Measurements from ENCODE around the gene NHLRC4. TPM values are rescaled to one million over a fixed set of nuclear protein-coding genes. Genes with fewer than 3 reads are reported as not detected.

The NHLRC4 gene, protein sequence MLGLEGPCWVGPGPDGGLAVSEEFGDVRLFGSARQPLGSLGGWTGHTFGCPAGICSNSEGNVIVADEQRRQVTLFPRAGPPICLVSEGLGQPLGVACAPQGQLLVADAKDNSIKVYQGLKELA
- total RNA-seq: 0.31 TPM

DNA sequence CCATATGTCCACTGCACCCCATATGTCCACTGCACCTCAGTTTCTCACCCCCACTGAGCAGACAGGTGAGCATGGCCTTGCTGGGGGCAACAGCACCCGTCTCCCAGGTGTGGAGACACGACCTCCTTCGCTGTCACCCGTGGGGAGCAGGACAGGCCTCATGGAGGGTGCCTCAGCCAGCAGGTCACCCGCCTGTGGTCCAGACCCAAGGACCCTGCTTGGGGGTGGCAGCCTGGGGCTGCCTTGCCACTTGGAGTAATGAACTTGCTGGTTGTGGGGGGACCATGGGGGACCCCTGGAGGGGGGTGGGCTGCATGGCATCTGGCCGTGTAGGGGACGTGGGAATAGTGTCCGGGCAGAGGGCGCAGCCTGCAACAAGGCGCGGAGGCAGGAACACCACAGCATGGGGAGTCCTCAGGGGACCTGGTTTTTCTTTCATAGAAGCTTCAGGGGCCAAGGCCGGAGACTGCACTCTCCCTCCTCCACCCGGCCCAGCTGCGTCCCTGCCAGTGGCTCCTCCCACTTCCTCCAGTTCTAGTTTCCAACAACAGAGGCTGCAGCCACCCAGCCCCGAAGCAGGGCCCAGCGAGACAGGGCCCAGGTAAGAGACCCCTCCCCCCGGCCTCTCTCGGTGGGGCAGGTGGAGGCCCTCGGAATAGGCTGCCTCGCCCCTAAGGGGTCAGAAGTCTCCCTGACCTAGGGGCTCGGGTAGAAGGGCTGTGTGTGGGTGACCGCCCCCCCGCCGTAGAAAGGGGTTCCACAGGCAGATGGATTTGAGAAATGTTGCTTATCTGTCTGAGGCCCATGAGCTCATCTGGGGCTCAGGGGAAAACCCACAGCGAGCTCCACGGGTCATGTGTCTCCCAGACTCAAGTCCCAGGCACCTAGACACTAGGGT is at the start of gene NHLRC4:
Gene NHLRC4, plus strand, starts transcription at position 531 of the 898 bp plus-strand sequence. CDS start 1,043 bp downstream, outside the sequence.
- DNase-seq: no peak

DNA sequence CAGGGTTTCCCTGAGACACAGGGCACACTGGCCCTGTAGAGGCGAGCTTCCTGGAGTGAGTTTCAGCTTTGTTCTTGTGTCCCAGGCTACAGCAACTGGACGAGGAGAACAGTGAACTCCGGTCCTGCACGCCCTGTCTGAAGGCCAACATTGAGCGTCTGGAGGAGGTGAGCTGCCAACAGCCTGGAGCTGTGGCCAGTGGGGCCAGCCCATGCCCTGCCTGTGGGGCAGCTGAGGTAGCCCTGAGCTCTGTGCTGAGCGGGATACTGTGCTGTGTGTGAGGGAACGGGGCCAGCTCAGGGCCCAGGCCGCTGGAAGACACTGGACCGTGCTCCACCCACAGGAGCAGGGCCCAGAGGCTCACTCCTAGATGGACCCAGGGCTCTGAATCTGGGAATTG is 47.9 kb upstream of the NHLRC4 start:
- DNase-seq: no peak

DNA sequence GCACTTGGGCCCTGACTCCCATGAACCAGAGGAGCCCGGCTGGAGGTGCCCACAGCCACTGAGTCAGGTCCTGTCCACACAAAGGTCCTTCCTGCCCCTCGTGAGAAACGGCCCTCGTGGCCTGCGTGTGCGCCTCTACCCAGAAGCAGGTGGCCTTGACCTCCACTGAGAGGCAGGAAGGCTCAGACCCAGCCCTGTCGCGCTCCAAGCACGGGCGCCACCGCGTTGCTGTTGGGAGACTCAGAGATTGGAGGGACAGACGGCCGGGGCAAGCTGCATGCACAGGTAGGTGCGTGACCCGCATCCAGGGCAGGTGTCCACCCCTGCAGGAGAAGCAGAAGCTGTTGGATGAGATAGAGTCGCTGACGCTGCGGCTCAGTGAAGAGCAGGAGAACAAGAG is 47.4 kb upstream of the NHLRC4 start:
- no peak for DNase-seq

DNA sequence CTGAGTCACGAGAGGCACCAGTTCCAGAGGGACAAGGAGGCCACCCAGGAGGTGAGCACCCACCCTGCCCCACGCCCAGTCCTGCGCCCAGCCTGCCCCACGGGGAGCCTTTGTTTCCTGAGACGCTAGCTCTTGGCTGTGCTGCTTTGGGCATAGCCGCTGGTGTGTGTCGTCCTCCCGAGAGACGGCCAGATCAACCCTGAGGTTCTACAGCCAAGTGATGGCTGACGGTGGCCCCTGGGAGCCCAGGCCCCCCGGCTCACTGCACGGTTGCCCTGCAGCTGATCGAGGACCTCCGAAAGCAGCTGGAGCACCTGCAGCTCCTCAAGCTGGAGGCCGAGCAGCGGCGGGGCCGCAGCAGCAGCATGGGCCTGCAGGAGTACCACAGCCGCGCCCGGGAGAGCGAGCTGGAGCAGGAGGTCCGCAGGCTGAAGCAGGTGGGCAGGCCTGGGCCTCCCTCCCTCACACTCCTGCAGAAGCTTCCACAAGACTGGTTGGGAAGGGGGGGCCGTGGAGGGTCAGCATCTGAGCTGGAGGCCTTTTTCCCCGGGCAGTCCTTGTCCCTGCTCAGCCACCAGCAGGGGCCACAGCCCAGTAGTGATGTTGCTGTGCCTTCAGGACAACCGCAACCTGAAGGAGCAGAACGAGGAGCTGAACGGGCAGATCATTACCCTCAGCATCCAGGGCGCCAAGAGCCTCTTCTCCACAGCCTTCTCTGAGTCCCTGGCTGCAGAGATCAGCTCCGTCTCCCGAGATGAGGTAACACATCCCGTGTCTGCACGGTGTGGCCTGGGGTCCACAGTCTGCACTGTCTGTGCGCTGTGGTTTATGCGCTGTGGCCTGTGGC is 46.7 kb upstream of the NHLRC4 start:
- no peak for DNase-seq

DNA sequence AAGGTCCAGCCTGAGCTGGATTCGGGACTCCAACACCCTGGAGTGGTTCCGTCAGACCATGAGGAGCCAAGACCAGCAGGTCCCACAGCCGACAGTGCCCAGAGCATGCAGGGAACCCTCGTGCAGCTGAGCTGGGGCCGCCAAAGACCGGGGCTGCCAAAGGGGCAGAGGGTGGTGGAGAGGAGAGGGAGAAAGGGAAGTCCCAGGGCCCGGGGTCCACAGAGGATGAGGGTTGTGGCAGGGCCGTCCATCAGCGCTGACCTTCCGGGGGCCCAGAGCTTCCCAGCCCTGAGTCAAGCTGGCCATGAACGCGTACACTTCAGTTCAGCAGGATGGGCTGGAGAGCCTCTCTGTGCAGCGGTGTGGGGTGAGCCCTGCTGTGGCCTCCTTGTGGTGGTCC is 46.0 kb upstream of the NHLRC4 start:
- no peak for DNase-seq

DNA sequence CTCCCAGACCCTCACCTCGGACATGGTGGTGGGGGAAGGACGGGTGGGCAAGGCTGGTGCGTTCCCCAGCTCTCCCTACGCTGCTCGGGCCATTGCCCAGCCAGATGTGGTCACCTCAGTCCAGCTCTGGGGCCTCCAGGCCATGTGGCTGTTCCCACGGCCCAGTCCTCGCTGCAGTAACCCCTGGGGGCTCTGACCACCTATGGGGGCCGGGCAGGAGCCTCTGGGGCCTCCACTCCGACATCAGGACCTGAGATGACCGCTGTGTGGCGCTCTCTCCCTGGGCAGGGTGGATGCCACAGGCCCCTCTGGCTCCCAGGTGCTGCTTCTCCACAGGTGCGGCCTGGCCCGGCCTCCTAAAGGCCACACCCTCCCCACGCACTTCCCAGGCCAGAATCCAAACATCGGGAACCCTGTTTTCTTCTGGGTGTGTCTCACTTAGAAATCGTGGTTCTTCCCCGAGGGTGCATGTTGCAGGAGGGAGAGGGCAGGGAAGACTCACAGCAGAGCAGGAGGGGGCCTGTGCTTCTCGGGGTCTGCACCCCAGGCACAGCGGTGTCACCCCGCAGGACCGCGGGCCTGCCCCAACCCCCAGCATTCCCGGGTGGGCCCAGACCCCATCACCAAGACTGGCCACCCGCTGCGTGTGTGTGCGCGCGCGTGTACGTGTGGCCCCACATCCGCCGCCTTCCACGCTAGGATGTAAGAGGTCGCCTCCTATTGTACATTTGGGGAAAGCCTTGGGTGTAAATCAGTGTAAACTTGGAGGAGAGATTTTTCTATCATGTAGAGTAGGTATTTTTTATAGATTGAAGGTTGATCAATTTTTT is 45.2 kb upstream of the NHLRC4 start:
- no peak for DNase-seq

DNA sequence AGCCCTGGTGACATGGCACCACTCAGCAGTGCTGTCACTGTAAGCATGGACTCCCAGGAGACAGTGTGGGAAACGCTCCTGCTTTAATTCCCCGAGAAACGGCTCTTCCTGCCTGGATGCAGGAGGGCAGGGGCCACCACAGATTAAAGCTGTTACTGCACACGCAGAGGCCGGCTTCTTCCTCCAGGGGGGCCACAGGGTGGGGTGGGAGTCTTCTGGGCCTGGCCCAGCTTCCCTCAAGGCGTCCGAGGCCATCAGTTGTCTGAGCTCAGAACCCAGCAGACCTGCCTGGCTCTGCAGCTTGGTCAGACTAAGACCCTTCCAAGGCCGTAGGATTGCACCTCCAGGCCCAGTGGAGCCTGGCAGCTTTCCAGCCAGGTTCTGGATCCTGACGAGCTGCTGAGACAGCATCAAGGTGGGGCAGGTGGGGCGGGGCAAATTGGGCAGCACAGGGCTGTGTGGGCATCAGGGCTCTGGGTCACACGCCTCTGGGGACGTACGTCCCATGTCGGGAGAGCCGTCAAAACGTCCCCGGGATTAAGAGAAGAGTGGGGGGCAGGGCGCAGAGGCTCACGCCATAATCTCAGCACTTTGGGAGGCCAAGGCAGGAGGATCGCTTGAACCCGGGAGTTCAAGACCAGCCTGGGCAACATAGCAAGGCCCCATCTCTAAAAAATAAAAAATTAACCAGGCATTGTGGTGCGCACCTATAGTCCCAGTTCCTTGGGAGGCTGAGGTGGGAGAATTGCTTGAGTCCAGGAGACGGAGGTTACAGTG is 44.3 kb upstream of the NHLRC4 start:
- no peak for DNase-seq

DNA sequence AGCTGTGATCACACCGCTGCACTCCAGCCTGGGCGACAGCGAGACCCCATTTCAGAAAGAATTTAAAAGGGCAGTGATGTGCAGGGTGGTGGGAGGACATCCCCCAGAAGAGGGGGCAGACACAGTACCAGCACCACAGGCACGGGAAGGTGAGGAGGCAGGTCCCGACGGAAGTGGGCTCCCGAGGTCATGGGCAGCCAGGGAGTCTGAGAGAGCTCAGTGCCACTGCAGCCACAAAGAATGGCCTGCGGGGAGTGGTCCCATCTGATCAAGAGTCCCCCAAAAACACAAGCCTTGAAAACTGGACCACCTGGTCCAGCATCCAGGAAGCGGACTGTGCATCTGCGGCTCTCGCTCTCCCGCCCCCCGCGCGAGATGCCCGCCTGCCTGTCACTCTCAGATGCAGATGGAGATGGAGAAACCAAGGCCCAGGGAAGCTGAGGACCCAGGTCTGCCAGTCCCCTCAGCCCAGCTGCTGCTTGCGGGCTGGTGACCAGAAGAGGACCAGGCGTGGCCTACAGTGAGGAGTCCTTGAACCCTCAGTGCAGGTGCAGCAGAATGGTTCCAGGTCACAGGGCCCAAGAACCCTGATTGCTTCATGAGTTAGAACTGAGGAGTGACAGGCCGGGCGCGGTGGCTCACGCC is 43.6 kb upstream of the NHLRC4 start:
- no peak for DNase-seq

DNA sequence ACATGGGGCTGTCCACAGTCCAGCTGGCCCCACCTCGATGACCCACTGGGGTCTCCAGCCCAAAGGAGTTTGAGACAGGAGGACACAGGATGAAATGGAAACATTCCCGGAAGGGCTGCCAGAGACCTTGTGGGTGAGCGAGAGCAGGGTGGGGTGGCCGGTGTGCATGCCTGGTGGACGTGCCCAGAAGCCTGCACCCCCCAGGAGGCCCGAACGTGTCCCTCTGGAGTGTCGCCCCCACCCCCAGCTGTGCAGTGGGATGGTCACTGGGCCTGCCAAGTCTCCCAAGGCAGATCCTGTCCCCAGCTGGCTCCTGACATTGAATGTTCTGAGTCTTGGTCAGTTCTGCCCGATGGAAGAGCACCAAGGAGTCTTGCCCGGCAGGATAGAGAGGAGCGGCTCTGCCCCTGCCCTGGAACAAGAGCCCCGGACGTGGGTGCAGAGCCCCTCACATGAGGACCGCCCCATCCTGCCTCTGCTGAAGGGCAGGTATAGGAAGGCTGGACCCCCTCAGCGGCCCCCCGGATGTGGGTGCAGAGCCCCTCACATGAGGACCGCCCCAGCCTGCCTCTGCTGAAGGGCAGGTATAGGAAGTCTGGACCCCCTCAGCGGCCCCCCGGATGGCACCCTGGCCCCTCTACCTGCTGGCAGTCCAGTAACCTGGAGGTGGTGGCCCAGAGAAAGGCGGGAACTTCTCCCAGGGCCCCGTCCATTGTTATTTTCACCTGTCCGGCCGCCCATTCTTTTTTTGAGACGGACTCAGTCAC is 42.3 kb upstream of the NHLRC4 start:
- DNase-seq: no peak

DNA sequence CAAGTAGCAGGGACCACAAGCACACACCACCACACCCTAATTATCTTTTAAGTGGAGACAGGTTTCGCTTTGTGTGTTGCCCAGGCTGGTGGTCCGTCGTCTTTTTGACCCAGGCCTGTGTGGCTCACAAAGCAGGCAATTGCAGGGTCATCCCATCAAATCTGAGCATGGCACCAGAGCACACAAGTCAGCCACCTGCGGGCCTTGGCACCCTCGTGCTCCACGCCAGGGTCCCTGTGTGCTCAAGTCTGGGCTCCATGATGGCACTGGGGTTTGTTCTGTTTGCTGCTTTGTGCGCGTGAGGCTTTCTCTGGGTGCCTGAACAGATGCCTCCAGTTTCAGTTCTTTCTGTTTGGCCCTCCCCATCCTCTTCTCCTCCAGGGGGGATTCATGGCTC is 41.7 kb upstream of the NHLRC4 start:
- no peak for DNase-seq

DNA sequence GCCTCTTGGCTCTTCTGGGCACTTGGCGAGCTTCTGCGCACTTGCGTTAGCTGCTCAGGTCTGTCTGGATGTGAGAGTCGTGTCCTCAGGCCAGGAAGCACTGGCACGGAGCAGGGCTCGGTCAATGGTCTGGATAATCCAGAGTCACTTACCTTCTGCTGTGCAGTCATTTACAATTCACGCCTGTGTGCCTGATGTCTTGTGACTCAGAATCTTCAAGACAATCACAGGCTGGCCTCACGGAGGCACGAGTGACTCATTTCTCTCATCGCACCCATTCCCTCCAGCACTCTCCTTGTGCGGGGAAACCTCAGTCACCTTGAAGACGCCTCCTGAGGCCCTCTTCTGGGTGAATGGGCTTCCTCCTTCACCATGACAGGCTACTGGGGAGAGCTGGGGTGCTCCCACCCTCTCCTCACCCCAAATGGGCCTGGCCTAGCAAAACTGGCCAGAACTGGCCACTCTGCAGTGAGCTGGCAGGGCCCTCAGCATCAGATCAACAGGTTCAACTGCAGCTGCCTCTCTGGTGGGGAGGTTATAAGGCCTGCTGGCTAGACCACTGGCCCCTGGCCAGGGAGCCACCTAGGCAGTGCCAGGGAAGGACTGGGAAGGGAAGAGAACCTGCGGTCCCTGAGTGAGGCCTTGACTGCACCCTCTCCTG is 41.2 kb upstream of the NHLRC4 start:
- peak; percentile 30 for DNase-seq

DNA sequence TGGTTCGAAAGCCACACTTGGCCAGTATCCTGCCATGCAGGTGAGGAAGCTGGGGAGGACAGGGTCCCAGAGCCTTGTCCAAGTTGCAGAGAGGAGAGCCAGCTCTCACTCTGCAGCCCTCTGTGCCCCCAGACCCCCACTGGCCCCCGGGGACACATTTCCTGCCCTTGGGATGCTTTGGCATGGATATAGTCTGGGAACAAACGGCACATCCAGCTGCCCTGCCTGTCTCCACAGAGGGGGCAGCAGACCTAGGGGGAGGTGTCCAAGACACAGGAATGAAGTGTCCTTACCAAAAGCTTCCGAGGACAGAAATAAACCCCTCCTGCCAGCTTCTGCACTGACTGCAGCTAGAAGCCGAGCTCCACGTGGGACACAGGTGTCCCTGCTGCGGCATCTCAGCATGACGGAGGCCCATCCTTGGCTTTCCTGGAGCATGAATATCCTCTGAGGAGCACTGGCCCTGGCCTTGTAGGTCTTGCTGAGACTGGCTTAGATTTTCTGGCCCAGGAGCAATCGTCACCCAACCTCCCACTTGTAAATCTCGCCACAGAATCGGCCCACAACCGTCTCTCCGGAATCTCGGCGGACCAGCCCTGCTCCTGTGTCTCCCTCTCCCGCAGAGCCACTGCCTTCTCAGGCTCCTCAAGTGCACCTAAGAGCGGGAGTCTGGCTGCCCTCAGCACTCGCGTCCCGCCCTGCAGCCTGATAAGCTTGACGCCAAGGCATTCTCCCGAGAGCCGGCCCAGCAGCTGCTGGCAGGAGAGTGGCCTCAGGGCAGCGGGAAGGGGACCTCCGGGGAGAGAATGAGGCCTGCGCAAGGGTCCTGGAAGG is 40.4 kb upstream of the NHLRC4 start:
- peak; percentile 57 for DNase-seq

DNA sequence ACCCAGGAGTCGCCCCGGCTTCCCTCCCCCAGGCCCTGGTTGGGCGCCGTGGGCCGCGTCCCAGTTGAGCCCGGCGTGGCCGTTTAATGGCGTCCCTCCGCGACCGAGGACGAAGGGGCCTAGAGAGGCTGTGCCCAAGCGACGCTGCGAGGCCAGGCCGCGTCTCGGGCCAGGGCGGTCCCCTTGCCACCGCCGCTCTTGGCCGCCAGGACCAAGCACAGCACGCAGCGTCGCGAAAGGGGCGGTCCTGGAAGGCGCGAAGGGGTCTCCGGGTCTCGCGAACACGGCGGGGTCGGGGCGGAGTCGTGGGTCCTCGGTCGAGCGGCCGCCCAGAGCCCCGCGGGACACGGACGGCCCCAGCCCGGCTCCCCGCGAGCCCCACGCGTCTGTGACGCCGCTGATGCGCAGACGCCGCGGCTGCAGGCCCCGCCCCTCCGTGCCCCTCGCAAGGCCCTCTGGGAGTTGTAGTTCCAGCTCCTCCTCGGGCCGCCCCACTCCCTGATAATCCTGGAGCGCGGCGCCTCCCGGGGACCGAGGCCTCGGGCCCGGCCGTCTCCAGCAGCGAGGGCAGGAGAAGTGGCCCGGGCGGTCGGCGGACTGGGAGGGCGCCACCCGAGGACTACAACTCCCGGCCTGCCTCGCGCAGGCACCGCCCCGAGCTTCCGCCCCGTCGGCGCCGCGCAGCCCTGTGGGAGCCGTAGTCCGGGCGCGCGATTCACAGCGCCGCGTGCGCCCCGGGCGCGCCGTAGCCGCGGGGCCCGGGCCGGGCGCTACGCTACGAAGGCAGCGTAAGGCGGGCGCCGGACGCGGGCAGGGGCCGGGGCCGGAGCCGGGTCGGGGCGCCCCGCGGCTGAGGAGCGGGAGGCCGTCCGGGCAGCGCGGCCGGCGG is 39.5 kb upstream of the NHLRC4 start, which contains the start of gene CAPN15:
Gene CAPN15, plus strand, starts transcription at position 698 of the 889 bp plus-strand sequence. CDS start 19,127 bp downstream, outside the sequence.
- DNase-seq: peak; percentile 77

DNA sequence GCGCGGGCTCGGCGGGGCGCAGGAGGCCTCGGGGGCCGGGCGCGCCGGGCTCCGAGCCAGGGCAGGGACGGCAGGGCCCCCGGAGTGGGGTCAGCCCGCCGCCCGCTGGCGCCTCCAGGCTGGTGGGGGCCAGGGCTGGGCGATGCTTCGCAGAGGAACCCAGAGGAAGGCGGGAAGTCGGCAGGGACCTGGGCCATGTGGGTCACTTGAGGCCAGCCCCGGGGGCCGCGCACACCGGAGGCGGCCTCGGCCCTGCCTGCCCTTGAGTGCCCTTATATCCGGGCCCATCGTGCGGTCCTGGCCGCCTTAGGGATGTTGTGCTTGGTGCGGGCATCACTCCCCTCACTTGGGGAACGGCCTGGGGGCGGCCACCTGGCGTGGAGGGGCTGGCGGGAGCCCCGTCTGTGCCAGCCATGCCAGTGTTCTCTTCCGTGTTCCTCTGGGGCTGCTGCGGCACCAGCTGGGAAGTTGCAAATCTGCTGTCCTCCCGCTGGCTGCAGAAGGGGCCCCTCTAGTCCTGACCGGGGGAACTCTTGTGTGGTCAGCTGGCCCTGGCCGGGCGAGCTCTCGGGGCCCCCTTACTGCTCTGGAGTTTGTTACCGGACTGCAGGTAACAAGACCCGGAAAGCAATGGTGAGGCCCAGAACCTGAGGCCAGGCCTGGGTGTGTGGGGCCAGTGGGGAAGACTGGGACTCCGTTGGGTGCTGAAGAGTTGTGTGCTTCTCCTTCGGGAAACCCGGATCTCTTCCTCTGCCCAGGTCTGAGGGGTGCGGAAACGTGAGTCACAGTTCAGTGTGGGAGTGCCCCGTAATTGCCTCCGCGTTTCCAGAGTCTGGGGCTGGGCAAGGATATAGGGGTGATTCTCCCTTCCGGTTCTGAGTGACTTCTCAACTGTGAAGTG is 38.4 kb upstream of the NHLRC4 start:
- no peak for DNase-seq

DNA sequence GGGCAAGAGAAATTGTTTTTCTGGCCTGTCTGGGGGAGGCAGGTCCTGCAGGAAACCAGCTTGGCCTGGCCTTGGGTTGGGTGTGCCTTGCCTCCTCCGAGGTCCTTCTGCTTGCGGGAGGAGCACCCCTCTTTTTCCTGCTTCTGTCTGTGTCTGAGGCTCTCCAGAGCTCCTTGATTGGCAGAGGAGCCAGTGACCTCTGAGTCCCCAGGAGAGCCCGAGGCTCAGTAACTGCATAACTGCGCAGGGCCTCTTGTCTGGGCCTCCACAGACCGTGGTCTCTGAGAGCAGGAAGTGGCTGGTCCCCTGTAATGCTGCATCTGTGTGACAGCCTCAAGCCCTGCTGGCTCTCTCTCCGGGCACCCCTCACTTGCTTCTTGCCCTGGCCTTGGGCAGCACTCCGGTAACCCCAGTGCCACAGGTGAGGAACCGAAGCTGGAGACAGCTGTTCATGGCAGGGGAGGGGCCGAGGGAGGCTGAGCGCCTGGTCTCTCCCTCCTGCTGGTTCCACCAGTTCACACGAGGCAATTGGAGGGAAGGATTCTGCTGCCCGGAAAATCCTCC is 37.7 kb upstream of the NHLRC4 start:
- DNase-seq: no peak

All from occipital lobe (tissue), 2 donors.